Measurements from ENCODE around the gene KLC3. TPM values are rescaled to one million over a fixed set of nuclear protein-coding genes. Genes with fewer than 3 reads are reported as not detected.

The KLC3 gene
- total RNA-seq, 1 experiment from 2014 or later: 4.8 TPM

- Mint-ChIP-seq H3K4me1 (peaks cover 26 to 39% of the 10 kb centered on the region in 2 experiments), H3K9me3 (no peaks in the 10 kb centered on the region), H3K4me3 (no peak overlapping the region), H3K36me3 (ENCODE audit: insufficient read depth in 1 of 3, low read depth in 3 of 3) (peaks cover 0 to 5% (median 0%) of the 10 kb centered on the region in 3 experiments; a peak in 3 of 7 replicates), H3K27ac (no peak overlapping the region), H3K27me3 (ENCODE audit: low read depth) (peaks cover 7% of the 10 kb centered on the region)
- Histone ChIP-seq H3K4me2 (ENCODE audit: insufficient read depth, insufficient read length, low read length) (no peak overlapping the region), H2BK5ac (ENCODE audit: insufficient read length, low read length) (no peak overlapping the region), H3K79me2 (ENCODE audit: insufficient read depth, low read length) (no peaks in the 10 kb centered on the region), H3K9me3 (ENCODE audit: control insufficient read depth, low read depth, low read length) (no peaks in the 10 kb centered on the region), H3K4ac (ENCODE audit: low read depth, low read length) (no peak overlapping the region), H4K91ac (ENCODE audit: insufficient read length, low read depth, low read length) (no peak overlapping the region), H4K5ac (ENCODE audit: insufficient read length, low read depth, low read length) (no peak overlapping the region), H3T11ph (ENCODE audit: low read length) (no peak overlapping the region), H3K14ac (ENCODE audit: insufficient read depth, low read length) (no peak overlapping the region), H3K9ac (ENCODE audit: extremely low read depth, insufficient read length, low read length) (no peak overlapping the region), H3K27ac (ENCODE audit: insufficient read length, low read depth, low read length) (no peak overlapping the region), H3K23me2 (ENCODE audit: insufficient read length, low read depth, low read length, poor library complexity, severe bottlenecking) (peaks cover 12% of the 10 kb centered on the region), H4K20me1 (ENCODE audit: control insufficient read depth, insufficient read depth, insufficient read length) (no peaks in the 10 kb centered on the region), H3K79me1 (ENCODE audit: insufficient read depth, low read depth, low read length, poor library complexity, severe bottlenecking) (no peaks in the 10 kb centered on the region), H3K4me1 (ENCODE audit: insufficient read depth, low read length) (peaks cover 7% of the 10 kb centered on the region; the same call in 1 of the 2 replicates), H4K8ac (replicated peaks; ENCODE audit: insufficient read length, low read depth, low read length) (no peak overlapping the region), H3K56ac (ENCODE audit: insufficient read length, low read depth, low read length) (no peak overlapping the region), H2BK15ac (ENCODE audit: low read depth, low read length) (no peak overlapping the region), H3K18ac (ENCODE audit: insufficient read length, low read depth, low read length) (no peak overlapping the region), H2BK120ac (ENCODE audit: low read depth, low read length, poor library complexity, severe bottlenecking) (no peak overlapping the region), H3K27me3 (ENCODE audit: insufficient read depth, low read length) (no peaks in the 10 kb centered on the region; the same call in 1 of the 2 replicates), H3K23ac (ENCODE audit: insufficient read length, low read depth, low read length) (no peak overlapping the region), H2BK20ac (ENCODE audit: low read depth, low read length, poor library complexity, severe bottlenecking) (no peak overlapping the region), H2AFZ (ENCODE audit: low read length) (no peak overlapping the region), H2BK12ac (ENCODE audit: insufficient read length, low read depth, low read length) (no peak overlapping the region), H2AK5ac (ENCODE audit: insufficient read length, low read length) (no peak overlapping the region)
- no peak for TF ChIP-seq CTCF (conservative IDR thresholded peaks at IDR 0.05)
- WGBS (ENCODE audit: extremely low coverage, insufficient read length, low lambda C conversion rate): no CpG with 5 or more reads among the region's 6 CpGs
- peak; percentile 33 for DNase-seq
These were observed 59.6 kb downstream of the KLC3 start for GRCh38 chr19:45400192-45400591.

Other genes starting within 250 kb of the KLC3 start
- gene PPP1R37, start 247.6 kb upstream of the KLC3 start, total RNA-seq (2021): 29.9 and 33.6 TPM in 2 replicates
- 0.17 and 0.46 TPM in 2 replicates for gene NKPD1, start 179.8 kb upstream of the KLC3 start, total RNA-seq (2021)
- 57.8 and 59.9 TPM in 2 replicates for gene TRAPPC6A, start 162.5 kb upstream of the KLC3 start, total RNA-seq (2021)
- 9.2 and 12.2 TPM in 2 replicates for gene BLOC1S3, start 162.0 kb upstream of the KLC3 start, total RNA-seq (2021)
- 0.61 TPM in 2 replicates for gene EXOC3L2, start 95.3 kb upstream of the KLC3 start, total RNA-seq (2021)
- gene MARK4, start 89.5 kb upstream of the KLC3 start, total RNA-seq (2021): 44.7 and 46.8 TPM in 2 replicates
- gene CKM, start 17.9 kb upstream of the KLC3 start, total RNA-seq (2021): 0.13 TPM in 1 of 2 replicates, not detected in the other
- gene ERCC2, start 29.8 kb downstream of the KLC3 start, total RNA-seq (2021): 94.4 and 98.7 TPM in 2 replicates
- gene PPP1R13L, start 64.3 kb downstream of the KLC3 start, total RNA-seq (2021): 40.4 and 42.6 TPM in 2 replicates
- 43.4 and 48.7 TPM in 2 replicates for gene POLR1G, start 65.9 kb downstream of the KLC3 start, total RNA-seq (2021)
- 62.4 and 66.7 TPM in 2 replicates for gene ERCC1, start 83.2 kb downstream of the KLC3 start, total RNA-seq (2021)
- gene FOSB, start 127.2 kb downstream of the KLC3 start, total RNA-seq (2021): 1.7 and 2.5 TPM in 2 replicates
- gene RTN2, start 156.3 kb downstream of the KLC3 start, total RNA-seq (2021): 18.9 and 20.1 TPM in 2 replicates
- gene PPM1N, start 157.7 kb downstream of the KLC3 start, total RNA-seq (2021): 7.7 and 8.1 TPM in 2 replicates
- 157 and 162 TPM in 2 replicates for gene VASP, start 166.7 kb downstream of the KLC3 start, total RNA-seq (2021)
- 13.0 and 14.7 TPM in 2 replicates for gene OPA3, start 244.1 kb downstream of the KLC3 start, total RNA-seq (2021)

All from H9 (cell line).